HG03571 (cell line): ENCODE data around the gene SUGP1.

ENCODE experiments used
- ATAC-seq: cut with Tn5 transposase; IDR thresholded peaks from one replicate; pipeline ENCODE4 v1.9.1; 2021; ENCODE audit not compliant: unreplicated experiment

The SUGP1 gene

GRCh38 chr19:19236173-19236572, 84.1 kb downstream of the SUGP1 start:
- no peak for ATAC-seq

GRCh38 chr19:19234220-19234816, 86.0 kb downstream of the SUGP1 start:
- no peak for ATAC-seq

- ATAC-seq: no peak
Observed at GRCh38 chr19:19232261-19232721, 88.0 kb downstream of the SUGP1 start.

- ATAC-seq: no peak
Observed at GRCh38 chr19:19230999-19231398, 89.3 kb downstream of the SUGP1 start.

- ATAC-seq: no peak
Observed at GRCh38 chr19:19229701-19230100, 90.6 kb downstream of the SUGP1 start.

GRCh38 chr19:19227217-19227616, 93.1 kb downstream of the SUGP1 start:
- no peak for ATAC-seq

GRCh38 chr19:19226663-19227062, 93.6 kb downstream of the SUGP1 start:
- no peak for ATAC-seq

GRCh38 chr19:19226204-19226603, 94.1 kb downstream of the SUGP1 start:
- no peak for ATAC-seq
